ENCODE measurements around the gene RBM4B. TPM values are rescaled to one million over a fixed set of nuclear protein-coding genes. Genes with fewer than 3 reads are reported as not detected.
"Not testable (repeated sequence)": the region's sequence is repeated elsewhere in the genome, so short reads cannot be mapped to it uniquely, and the experiment has no call there.

RBM4B gene
- total RNA-seq, 1 donor from 2014 or later, result 21.5 TPM

- not testable (repeated sequence) for DNase-seq
Measured at GRCh38 chr11:66639814-66640340, 37.8 kb downstream of the RBM4B start.

- DNase-seq, result peak; percentile 51
Measured at GRCh38 chr11:66639066-66639813, 38.4 kb downstream of the RBM4B start.

GRCh38 chr11:66638177-66639065 lies 39.3 kb downstream of the RBM4B start, which contains the start of gene RBM4:
RBM4 (plus strand) TSS chr11:66638703; CDS start chr11:66639712, 1,009 bp downstream.
- peak; percentile 100 for DNase-seq

- no peak for DNase-seq
Measured at GRCh38 chr11:66637557-66638176, 40.0 kb downstream of the RBM4B start.

GRCh38 chr11:66636411-66636810 lies 41.3 kb downstream of the RBM4B start:
- no peak for DNase-seq

GRCh38 chr11:66632952-66633351 lies 44.7 kb downstream of the RBM4B start:
- no peak for DNase-seq

- no peak for DNase-seq
Measured at GRCh38 chr11:66631883-66632282, 45.8 kb downstream of the RBM4B start.

- DNase-seq, result no peak
Measured at GRCh38 chr11:66629356-66629755, 48.3 kb downstream of the RBM4B start.

- DNase-seq, result no peak
Measured at GRCh38 chr11:66628061-66628603, 49.6 kb downstream of the RBM4B start.

- no peak for DNase-seq
Measured at GRCh38 chr11:66626926-66627325, 50.8 kb downstream of the RBM4B start.

GRCh38 chr11:66626382-66626781 lies 51.3 kb downstream of the RBM4B start:
- no peak for DNase-seq

- no peak for DNase-seq
Measured at GRCh38 chr11:66625752-66626149, 51.9 kb downstream of the RBM4B start.

- DNase-seq, result no peak
Measured at GRCh38 chr11:66625041-66625751, 52.5 kb downstream of the RBM4B start.

GRCh38 chr11:66624450-66624849 lies 53.2 kb downstream of the RBM4B start:
- no peak for DNase-seq

- no peak for DNase-seq
Measured at GRCh38 chr11:66619080-66619554, 58.6 kb downstream of the RBM4B start.

GRCh38 chr11:66617155-66617834 lies 60.4 kb downstream of the RBM4B start:
- peak; percentile 51 for DNase-seq

- DNase-seq, result peak; percentile 99
Measured at GRCh38 chr11:66616379-66617154, 61.1 kb downstream of the RBM4B start, which contains the start of gene RBM14. RBM14 (plus strand) TSS chr11:66616630; CDS start chr11:66616721, 91 bp downstream.

All from skin of body (tissue), 2 donors.